Measurements from ENCODE around the gene NELFE.
"Not testable (repeated sequence)": the region's sequence is repeated elsewhere in the genome, so short reads cannot be mapped to it uniquely, and the experiment has no call there.

NELFE gene

DNA sequence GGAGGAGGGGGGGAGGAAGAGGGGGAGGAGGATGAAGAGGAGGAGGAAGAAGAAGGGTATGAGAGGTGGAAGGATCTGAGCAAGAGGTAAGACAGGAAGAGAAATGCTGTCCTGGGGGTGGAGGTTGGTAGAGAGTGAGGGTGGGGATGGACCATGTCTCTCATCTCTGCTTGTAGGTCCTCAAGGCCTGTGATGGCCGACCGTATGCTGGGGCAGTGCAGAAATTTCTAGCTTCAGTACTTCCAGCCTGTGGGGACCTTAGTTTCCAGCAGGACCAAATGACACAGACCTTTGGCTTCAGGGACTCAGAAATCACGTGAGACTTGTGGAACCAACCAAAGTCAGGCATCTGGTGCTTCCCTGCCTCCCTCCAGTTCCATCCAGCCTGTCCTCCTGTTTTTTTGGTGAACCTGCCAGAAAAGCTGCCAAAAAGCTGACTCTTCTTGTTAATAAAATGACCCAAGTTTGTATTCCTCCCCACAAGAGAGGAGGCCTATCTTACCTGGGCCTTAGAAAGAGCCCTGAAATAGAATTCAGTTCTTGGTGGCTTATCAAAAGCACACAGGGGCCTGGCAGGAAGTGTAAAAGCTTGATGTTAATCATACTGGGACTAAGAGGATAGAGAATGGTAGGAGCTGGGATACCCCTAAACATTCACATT, 20.6 kb upstream of the NELFE start:
- TF ChIP-seq POLR2A (IDR thresholded peaks at IDR 0.05; ENCODE audit: low read length) (no peak), GATA1 (IDR thresholded peaks at IDR 0.05; ENCODE audit: low read depth, low read length) (no peak)
- no peak for DNase-seq

DNA sequence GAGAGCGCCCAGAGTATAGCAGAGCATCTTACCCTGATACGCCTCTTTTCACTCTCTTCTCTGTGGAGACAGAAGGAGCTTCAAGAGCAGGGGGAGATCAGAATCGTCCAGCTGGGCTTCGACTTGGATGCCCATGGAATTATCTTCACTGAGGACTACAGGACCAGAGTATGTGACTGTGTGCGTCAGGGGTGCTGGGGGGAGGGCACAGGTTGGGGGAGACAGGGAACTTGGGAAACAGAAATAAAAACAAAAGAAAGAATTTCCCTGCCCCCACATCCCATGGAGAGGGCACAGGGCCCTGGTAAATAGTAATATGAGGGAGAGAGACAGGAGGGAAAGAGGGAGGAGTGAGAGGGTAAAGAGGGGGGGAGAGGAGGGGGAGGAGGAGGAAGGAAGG, 20.1 kb upstream of the NELFE start:
- no peak for DNase-seq
- TF ChIP-seq POLR2A (IDR thresholded peaks at IDR 0.05; ENCODE audit: low read length) (no peak), GATA1 (IDR thresholded peaks at IDR 0.05; ENCODE audit: low read depth, low read length) (no peak)

DNA sequence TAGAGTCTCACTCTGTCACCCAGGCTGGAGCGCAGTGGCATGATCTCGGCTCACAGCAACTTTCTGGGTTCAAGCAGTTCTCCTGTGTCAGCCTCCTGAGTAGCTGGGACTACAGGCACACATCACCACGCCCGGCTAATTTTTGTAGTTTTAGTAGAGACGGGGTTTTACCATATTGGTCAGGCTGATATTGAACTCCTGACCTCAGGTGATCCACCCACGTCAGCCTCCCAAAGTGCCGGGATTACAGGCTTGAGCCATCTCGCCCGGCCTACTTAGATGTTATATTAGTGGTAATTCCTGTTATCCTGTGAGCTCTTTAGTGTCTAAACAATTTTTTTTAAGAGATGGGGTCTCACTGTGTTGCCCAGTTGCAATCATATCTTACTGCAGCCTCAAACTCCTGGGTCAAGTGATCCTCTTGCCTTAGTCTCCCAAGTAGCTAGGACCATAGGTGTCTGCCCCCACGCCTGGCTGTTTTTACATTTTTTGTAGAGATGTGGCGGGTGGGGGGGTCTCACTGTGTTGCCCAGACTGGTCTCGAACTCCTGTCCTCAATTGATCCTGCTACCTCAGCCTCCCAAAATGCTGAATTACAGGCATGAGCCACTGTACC, 19.2 kb upstream of the NELFE start:
- DNase-seq: no peak
- TF ChIP-seq POLR2A (IDR thresholded peaks at IDR 0.05; ENCODE audit: low read length): no peak
- no peak for TF ChIP-seq GATA1 (IDR thresholded peaks at IDR 0.05; ENCODE audit: low read depth, low read length)

DNA sequence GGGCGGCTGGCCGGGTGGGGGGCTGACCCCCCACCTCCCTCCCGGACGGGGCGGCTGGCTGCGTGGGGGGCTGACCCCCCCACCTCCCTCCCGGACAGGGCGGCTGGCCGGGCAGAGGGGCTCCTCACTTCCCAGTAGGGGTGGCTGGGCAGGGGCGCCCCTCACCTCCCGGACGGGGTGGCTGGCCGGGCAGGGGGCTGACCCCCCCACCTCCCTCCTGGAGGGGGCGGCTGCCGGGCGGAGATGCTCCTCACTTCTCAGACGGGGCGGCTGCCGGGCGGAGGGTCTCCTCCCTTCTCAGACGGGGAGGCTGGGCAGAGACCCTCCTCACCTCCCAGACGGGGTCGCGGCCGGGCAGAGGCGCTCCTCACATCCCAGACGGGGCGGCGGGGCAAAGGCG, 17.3 kb upstream of the NELFE start:
- not testable (repeated sequence) for DNase-seq

DNA sequence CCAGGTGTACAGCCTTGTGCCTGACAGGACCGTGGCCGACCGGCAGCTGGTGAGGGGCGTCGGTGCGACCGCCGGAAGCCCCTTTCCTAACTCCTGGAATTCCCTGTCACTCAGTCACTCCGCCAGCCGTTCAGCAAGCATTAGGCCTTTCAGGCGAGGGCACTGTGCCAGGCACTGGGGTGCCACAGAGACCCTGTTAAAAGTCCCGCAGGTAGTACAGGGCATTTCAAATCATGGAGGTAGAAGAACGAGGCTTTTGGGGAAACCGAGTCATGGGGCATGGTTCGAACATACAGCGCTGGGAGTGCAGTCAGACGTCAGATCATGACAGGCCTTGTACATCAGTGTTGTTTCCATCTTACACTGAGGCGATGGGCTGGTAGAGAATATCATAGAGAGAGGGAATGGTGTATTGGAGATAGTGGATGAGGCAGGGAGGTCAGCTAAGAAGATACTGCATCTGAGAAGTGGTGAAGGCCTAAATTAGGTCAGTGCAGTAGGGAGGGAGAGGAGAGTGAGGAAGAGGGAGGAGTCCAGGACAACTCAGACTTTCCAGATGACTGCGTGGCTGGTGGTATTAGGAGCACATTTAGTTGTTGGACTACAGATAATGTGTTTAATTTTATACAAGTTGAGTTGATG, 14.1 kb upstream of the NELFE start:
- TF ChIP-seq GATA1 (IDR thresholded peaks at IDR 0.05; ENCODE audit: low read depth, low read length) (no peak), POLR2A (IDR thresholded peaks at IDR 0.05; ENCODE audit: low read length) (peak; percentile 60)
- peak; percentile 47 to 60 for DNase-seq

DNA sequence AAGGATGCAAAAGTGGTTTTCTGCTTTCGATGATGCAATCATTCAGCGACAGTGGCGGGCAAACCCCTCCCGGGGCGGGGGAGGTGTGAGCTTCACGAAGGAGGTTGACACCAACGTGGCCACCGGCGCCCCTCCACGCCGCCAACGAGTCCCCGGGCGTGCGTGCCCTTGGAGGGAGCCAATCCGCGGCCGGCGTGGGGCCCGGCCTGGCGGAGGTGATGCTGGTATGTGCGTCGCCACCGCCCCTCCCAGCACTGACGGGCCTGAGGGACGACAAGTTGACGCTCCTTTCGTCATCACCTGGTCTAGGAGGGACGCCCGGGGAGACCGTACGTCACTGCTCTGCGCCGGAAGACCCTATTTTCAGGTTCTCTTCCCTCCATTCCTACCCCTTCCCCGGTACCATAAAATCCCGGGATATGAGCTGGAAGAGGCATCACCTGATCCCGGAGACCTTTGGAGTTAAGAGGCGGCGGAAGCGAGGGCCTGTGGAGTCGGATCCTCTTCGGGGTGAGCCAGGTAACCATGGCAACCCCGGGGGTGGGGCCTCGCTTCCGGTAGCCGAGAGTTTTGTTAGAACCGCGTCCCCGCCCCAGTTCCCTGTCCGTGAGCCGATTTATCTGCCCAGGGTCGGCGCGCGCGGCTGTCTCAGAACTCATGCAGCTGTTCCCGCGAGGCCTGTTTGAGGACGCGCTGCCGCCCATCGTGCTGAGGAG, 13.4 kb upstream of the NELFE start, which contains the start of gene DXO:
DXO (minus strand) TSS at position 146 of the 716 bp plus-strand sequence. CDS start 463 bp downstream, outside the sequence.
- DNase-seq: peak; percentile 99
- TF ChIP-seq GATA1 (IDR thresholded peaks at IDR 0.05; ENCODE audit: low read depth, low read length) (no peak), POLR2A (IDR thresholded peaks at IDR 0.05; ENCODE audit: low read length) (peak; percentile 61)

DNA sequence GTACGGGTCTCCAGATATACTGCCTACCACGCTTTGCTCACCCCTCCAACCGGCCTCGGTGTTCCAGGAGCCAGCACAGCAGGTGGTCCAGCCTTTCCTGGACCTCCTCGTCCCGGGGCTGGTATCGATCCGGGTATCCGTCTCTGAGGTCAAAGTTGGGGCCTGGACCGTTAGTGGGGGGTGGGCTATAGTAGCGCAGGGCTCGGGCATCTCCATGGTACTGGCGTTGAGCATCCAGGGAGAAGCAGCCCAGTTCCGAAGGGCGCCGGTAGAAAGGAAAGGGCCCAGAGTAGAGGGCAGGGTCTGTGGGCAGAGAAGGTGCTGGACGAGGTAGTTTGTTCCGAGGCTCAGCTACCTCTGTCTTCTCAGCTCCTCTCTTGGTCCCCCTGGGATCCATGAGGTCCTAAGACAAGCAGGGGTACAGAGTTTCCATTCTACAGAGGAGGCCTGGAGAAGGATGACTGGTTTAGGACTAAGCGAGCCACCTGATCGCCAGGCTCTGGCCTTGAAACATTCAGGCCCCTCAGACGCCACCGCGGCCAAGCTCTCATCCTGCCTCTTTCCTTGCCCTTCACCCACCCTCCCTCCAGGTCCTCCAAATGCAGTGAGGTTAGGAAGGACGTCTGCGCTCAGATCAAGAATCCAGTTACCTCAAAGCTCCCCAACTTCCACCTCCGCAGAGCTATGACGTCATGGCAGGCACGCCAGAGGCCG, 12.7 kb upstream of the NELFE start:
- TF ChIP-seq GATA1 (IDR thresholded peaks at IDR 0.05; ENCODE audit: low read depth, low read length) (no peak), POLR2A (IDR thresholded peaks at IDR 0.05; ENCODE audit: low read length) (no peak)
- DNase-seq: no peak

DNA sequence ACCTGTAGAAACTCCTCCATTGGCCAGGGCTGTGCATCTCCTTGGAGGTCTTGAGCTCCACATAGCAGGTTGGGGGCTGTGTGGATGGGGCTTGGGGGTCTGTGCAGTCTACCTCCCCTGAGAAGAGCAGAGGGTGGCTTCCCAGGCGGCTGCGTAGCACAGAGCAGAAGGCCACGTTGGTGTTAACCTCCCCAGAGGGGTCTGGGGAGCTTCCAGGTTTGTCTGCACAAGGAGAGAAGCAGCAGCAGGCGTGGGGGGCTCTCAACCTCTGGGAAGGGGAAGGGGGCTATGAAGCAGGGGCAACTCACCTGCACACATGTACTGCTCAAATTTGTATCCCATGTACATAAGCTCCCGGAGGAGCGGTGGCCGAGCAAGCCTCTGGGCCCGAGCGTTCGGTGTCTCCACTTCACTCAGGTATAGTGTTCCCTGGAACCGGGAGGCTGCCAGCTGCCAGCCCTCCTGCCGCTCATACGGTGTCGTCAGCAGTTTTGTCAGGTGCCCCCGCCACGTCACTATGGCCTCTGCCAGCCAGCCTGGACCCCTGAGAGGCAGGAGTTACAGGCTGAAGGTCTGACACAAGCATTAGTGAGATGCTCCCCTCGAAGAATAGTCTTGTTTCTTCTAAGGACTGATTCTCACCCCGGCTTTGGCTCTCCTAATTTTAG, 12.0 kb upstream of the NELFE start:
- DNase-seq: no peak
- no peak for TF ChIP-seq POLR2A (IDR thresholded peaks at IDR 0.05; ENCODE audit: low read length)
- no peak for TF ChIP-seq GATA1 (IDR thresholded peaks at IDR 0.05; ENCODE audit: low read depth, low read length)

DNA sequence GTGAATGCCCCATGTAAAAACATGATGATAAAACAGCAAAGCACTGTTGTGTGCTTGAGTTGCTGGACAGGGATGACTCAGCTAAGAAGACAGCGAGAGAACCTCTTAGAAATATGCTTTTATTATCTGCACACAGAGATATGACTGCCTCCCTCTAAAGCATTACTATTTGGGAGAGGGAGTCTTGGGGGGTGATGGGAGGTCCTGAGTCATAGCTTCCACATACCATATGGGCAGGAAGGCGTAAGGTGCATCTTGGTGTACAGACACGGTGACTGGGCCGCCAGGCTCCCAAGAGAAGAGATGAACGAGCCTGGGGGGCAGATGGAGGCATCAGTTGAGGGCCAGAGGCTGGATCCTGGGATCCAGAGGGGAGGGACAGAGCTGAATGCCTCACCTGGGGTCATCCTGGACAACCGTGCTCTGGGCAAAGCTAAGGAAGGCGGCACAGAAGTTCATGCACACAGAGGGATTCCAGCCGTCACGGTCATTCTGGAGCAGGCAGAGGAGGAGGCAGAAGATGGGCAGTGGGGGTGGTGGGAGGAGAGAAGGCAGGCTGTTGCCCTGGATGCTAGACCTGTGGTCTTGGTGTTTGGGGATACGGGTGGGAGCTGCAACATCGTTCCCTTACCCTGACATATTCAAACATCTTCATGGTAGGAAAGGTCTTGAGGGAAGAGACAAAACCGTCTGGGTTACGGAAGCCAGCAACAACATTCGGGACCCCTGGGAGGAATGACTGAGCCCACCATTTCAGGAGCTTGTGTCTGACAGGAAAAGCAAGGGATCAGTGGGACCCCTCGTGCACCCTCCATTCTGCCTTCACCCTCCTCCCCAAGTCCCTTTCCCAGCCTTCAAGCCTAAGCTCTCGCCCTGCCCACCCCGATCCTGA, 11.2 kb upstream of the NELFE start:
- TF ChIP-seq GATA1 (IDR thresholded peaks at IDR 0.05; ENCODE audit: low read depth, low read length): no peak
- no peak for TF ChIP-seq POLR2A (IDR thresholded peaks at IDR 0.05; ENCODE audit: low read length)
- peak; percentile 51 to 62 for DNase-seq

DNA sequence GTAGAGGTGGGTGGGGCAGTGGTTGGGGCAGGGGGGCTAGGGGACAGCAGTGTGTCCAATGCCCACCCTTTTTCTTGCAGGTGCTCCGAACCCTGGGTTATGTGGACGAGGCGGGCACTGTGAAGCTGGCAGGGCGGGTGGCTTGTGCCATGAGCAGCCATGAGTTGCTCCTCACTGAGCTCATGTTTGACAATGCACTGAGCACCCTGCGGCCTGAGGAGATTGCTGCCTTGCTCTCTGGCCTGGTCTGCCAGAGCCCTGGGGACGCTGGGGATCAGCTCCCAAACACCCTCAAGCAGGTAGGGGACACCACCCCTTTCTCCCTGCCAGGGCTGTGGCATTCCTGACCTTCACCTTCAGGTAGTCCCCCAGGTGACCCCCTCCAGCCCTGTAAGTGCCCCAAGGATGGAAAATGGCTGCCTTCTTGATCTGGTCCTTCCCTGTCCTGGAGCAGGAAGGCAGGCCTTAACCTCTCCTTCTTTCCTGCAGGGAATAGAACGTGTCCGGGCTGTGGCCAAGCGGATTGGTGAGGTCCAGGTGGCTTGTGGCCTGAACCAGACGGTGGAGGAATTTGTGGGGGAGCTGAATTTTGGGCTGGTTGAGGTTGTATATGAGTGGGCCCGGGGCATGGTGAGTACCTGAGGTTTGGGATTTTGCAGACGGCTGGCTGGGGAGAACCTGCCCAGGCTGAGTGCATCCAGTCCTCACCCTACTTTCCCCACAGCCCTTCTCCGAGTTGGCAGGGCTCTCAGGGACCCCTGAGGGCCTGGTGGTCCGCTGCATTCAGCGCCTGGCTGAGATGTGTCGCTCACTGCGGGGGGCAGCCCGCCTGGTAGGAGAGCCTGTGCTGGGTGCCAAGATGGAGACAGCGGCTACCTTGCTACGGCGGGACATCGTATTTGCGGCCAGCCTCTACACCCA, 10.3 kb upstream of the NELFE start:
- TF ChIP-seq POLR2A (IDR thresholded peaks at IDR 0.05; ENCODE audit: low read length) (no peak), GATA1 (IDR thresholded peaks at IDR 0.05; ENCODE audit: low read depth, low read length) (no peak)
- DNase-seq: no peak

DNA sequence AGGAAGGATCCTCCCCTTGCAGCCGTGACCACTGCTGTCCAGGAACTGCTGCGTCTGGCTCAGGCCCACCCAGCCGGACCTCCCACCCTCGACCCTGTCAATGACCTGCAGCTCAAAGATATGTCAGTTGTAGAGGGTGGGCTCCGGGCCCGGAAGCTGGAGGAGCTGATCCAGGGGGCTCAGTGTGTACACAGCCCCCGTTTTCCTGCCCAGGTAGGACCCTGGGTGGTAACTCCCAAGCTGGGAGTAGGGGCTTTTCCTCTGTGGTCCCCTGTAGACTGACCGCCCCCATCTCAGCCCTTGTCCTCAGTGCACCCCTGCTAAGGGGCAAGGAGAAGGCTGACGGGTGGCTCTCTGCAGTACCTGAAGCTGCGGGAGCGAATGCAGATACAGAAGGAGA, 9.6 kb upstream of the NELFE start:
- no peak for DNase-seq
- TF ChIP-seq GATA1 (IDR thresholded peaks at IDR 0.05; ENCODE audit: low read depth, low read length): no peak
- no peak for TF ChIP-seq POLR2A (IDR thresholded peaks at IDR 0.05; ENCODE audit: low read length)
